MM.1S (cell line): ENCODE measurements around the gene OAS1.

Experiments
- DNase-seq: peaks from one replicate; pipeline ENCODE4 v3.0.0-alpha.2; 2015
- H2AFZ ChIP-seq: fragments of 300-600 bp; sonication (generic); 2 replicates; pipeline ENCODE4 v1.6.0; 2016; ENCODE audit warnings: antibody characterized with exemption, low read length
- H3F3A ChIP-seq: fragments of 300-600 bp; sonication (generic); 2 replicates; pipeline ENCODE4 v1.6.1; 2016; ENCODE audit warnings: mild to moderate bottlenecking, antibody characterized with exemption, low read length, moderate library complexity, mixed read lengths; ENCODE audit not compliant: insufficient read depth
- H3K27ac ChIP-seq: fragments of 300-600 bp; sonication (generic); 2 replicates; pipeline ENCODE4 v1.5.1; 2016; ENCODE audit warnings: mild to moderate bottlenecking, low read length
- H3K27me3 ChIP-seq: fragments of 300-600 bp; sonication (generic); replicated peaks from 2 replicates; pipeline ENCODE4 v1.6.0; 2016; ENCODE audit warnings: low read length; ENCODE audit not compliant: insufficient read depth
- H3K36me3 ChIP-seq: fragments of 300-600 bp; sonication (generic); replicated peaks from 2 replicates; pipeline ENCODE4 v1.6.1; 2016; ENCODE audit warnings: mild to moderate bottlenecking, low read length, mixed read lengths; ENCODE audit not compliant: insufficient read depth
- H3K4me1 ChIP-seq: fragments of 300-600 bp; sonication (generic); 2 replicates; pipeline ENCODE4 v1.6.1; 2016; ENCODE audit warnings: low read length, mixed read lengths
- H3K4me2 ChIP-seq: fragments of 300-600 bp; sonication (generic); 2 replicates; pipeline ENCODE4 v1.6.0; 2016; ENCODE audit warnings: low read depth, low read length
- H3K4me3 ChIP-seq: fragments of 300-600 bp; sonication (generic); 2 replicates; pipeline ENCODE4 v1.5.1; 2016; ENCODE audit warnings: low read length, mixed read lengths
- H3K79me2 ChIP-seq: fragments of 300-600 bp; sonication (generic); 2 replicates; pipeline ENCODE4 v1.6.1; 2016; ENCODE audit warnings: mixed run types, low read length, mixed read lengths
- H3K9ac ChIP-seq: fragments of 300-600 bp; sonication (generic); 2 replicates; pipeline ENCODE4 v1.6.1; 2016; ENCODE audit warnings: low read length, mixed read lengths
- H3K9me2 ChIP-seq: fragments of 300-600 bp; sonication (generic); replicated peaks from 2 replicates; pipeline ENCODE4 v1.6.1; 2016; ENCODE audit warnings: mild to moderate bottlenecking, low read length, mixed read lengths; ENCODE audit not compliant: insufficient read depth
- H3K9me3 ChIP-seq: fragments of 300-600 bp; sonication (generic); replicated peaks from 2 replicates; pipeline ENCODE4 v1.6.1; 2016; ENCODE audit warnings: mild to moderate bottlenecking, low read length, mixed read lengths; ENCODE audit not compliant: insufficient read depth
- H4K20me1 ChIP-seq: fragments of 300-600 bp; sonication (generic); 2 replicates; pipeline ENCODE4 v1.6.1; 2016; ENCODE audit warnings: mild to moderate bottlenecking, low read length, moderate library complexity, mixed read lengths; ENCODE audit not compliant: insufficient read depth
- CTCF ChIP-seq: fragments of 300-600 bp; sonication (generic); IDR thresholded peaks from 2 replicates; pipeline ENCODE4 v1.5.1; 2016; ENCODE audit warnings: antibody characterized with exemption, low read length, mixed read lengths
- EZH2 ChIP-seq: fragments of 300-600 bp; sonication (generic); optimal IDR thresholded peaks from 2 replicates; pipeline ENCODE3; 2017; ENCODE audit warnings: low read depth, mild to moderate bottlenecking, antibody characterized with exemption, low read length, mixed read lengths
- EZH2phosphoT487 ChIP-seq: fragments of 300-600 bp; sonication (generic); IDR thresholded peaks from 2 replicates; pipeline ENCODE4 v1.6.1; 2018; ENCODE audit warnings: antibody characterized with exemption, low read length

OAS1 gene

GRCh38 chr12:112894128-112894527 is 12.6 kb upstream of the OAS1 start:
- Histone ChIP-seq H3K36me3 (no peaks in the 10 kb centered on the region), H3K27ac (no peak overlapping the region), H3K9ac (no peak overlapping the region), H3K4me2 (no peak overlapping the region), H3K9me2 (no peaks in the 10 kb centered on the region), H3K79me2 (no peaks in the 10 kb centered on the region), H4K20me1 (no peaks in the 10 kb centered on the region), H3K27me3 (no peaks in the 10 kb centered on the region), H3K4me3 (no peak overlapping the region), H3K4me1 (no peaks in the 10 kb centered on the region), H3F3A (peaks cover 7% of the 10 kb centered on the region; the same call in 1 of the 2 replicates), H3K9me3 (no peaks in the 10 kb centered on the region), H2AFZ (no peak overlapping the region)
- DNase-seq: peak; percentile 25
- no peak for TF ChIP-seq EZH2
- TF ChIP-seq EZH2phosphoT487: no peak
- TF ChIP-seq CTCF: no peak

DNA sequence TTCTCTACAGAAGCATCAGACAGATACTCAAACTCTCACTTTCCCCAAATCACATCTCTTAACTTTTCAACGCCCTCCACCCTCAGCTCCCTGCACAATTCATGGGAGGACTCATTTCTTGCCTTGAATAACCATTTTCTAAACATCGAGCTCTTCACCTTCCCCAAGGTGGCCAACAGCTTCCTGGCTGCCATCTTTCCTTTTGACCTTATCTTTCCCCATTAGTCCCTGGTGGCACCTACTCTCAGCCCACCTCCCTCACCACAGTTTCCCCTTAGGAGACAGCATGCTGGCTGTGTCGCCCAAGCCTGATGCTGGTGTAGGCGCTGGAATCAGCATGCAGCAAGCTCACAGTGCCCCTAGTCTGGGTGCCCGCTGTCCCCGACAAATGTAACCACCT is 8.4 kb upstream of the OAS1 start:
- Histone ChIP-seq H3K79me2 (no peaks in the 10 kb centered on the region), H3K9me3 (no peaks in the 10 kb centered on the region), H2AFZ (no peak overlapping the region), H3K27me3 (no peaks in the 10 kb centered on the region), H3K4me3 (no peak overlapping the region), H3K4me1 (no peaks in the 10 kb centered on the region), H3K9me2 (no peaks in the 10 kb centered on the region), H3K4me2 (no peak overlapping the region), H3K9ac (no peak overlapping the region), H3K27ac (no peak overlapping the region), H4K20me1 (no peaks in the 10 kb centered on the region), H3F3A (peaks cover 7% of the 10 kb centered on the region; the same call in 1 of the 2 replicates), H3K36me3 (no peaks in the 10 kb centered on the region)
- TF ChIP-seq EZH2phosphoT487: no peak
- TF ChIP-seq EZH2: no peak
- no peak for TF ChIP-seq CTCF
- DNase-seq: no peak

GRCh38 chr12:112900298-112901145 is 6.2 kb upstream of the OAS1 start:
- Histone ChIP-seq H3K79me2 (no peaks in the 10 kb centered on the region), H3K36me3 (no peaks in the 10 kb centered on the region), H3K9me3 (no peaks in the 10 kb centered on the region), H4K20me1 (no peaks in the 10 kb centered on the region), H3K4me3 (no peak overlapping the region), H3K9ac (no peak overlapping the region), H3K27me3 (no peaks in the 10 kb centered on the region), H3K4me1 (no peaks in the 10 kb centered on the region; the same call in 1 of the 2 replicates), H3F3A (no peaks in the 10 kb centered on the region), H3K4me2 (no peak overlapping the region), H2AFZ (no peak overlapping the region), H3K27ac (no peak overlapping the region), H3K9me2 (no peaks in the 10 kb centered on the region)
- DNase-seq: peak; percentile 48
- TF ChIP-seq CTCF (peak; percentile 55), EZH2 (no peak)
